ENCODE measurements around the gene DLGAP5.

DNA sequence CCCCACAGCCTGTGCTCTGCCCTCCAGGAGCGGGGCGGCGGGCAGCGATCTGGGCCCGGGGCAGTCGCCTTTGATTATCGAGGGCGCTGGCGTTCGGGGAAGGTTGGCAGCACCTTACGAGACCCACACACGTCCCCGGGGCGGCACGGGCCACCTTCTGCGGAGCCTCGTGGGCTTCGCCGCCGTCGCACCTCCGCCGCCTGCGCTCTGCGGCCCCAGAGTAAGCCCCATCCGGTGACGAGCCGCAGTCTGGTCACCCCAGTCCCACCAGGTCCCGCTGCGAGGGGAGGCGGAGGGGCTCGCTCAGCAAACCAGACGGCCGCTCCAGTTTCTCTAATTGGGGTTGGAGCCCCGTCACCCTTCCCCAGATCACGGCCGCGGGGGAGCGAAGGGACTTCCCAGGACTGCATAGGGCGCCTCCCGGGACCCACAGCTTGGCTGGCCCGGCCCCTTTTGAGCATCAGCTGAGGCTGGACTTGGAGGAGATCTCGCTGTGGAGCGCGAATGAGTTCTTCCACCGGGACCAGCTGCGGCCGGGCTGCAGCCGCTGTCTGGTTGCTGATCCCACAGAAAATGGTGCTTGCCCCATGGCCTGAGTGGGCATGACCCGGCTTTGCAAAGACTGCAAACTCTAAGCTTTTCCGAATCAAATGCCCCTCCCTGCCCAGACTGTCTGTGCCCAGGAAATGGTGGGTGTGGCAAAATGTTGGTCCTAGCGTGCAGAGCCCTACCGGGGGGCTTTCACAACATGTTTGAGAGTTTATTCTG, 61.8 kb downstream of the DLGAP5 start:
- TF ChIP-seq, protein P1, sequence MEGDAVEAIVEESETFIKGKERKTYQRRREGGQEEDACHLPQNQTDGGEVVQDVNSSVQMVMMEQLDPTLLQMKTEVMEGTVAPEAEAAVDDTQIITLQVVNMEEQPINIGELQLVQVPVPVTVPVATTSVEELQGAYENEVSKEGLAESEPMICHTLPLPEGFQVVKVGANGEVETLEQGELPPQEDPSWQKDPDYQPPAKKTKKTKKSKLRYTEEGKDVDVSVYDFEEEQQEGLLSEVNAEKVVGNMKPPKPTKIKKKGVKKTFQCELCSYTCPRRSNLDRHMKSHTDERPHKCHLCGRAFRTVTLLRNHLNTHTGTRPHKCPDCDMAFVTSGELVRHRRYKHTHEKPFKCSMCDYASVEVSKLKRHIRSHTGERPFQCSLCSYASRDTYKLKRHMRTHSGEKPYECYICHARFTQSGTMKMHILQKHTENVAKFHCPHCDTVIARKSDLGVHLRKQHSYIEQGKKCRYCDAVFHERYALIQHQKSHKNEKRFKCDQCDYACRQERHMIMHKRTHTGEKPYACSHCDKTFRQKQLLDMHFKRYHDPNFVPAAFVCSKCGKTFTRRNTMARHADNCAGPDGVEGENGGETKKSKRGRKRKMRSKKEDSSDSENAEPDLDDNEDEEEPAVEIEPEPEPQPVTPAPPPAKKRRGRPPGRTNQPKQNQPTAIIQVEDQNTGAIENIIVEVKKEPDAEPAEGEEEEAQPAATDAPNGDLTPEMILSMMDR (IDR thresholded peaks at IDR 0.05) = no peak
- peak; percentile 20 to 50 (median 35) for TF ChIP-seq POLR2AphosphoS5 (IDR thresholded peaks at IDR 0.05)
- TF ChIP-seq POLR2A (IDR thresholded peaks at IDR 0.05) = no peak
